NCI-H146 (cell line): ENCODE measurements around the gene SLC5A9.
"Not testable (repeated sequence)": the region's sequence is repeated elsewhere in the genome, so short reads cannot be mapped to it uniquely, and the experiment has no call there.

Experiments
- DNase-seq: peaks from one replicate; lab custom pipeline; 2025; lab: John Stamatoyannopoulos, UW

SLC5A9 gene

GRCh38 chr1:48214366-48214765 lies 8.2 kb upstream of the SLC5A9 start:
- not testable (repeated sequence) for DNase-seq

- no peak for DNase-seq
Measured at GRCh38 chr1:48214820-48215219, 7.7 kb upstream of the SLC5A9 start.

- no peak for DNase-seq
Measured at GRCh38 chr1:48215222-48215621, 7.3 kb upstream of the SLC5A9 start.

- no peak for DNase-seq
Measured at GRCh38 chr1:48215889-48216288, 6.6 kb upstream of the SLC5A9 start.

GRCh38 chr1:48216313-48216712 lies 6.2 kb upstream of the SLC5A9 start:
- DNase-seq: no peak

- no peak for DNase-seq
Measured at GRCh38 chr1:48216941-48217340, 5.6 kb upstream of the SLC5A9 start.

- DNase-seq: no peak
Measured at GRCh38 chr1:48217856-48218255, 4.7 kb upstream of the SLC5A9 start.

GRCh38 chr1:48219803-48220202 lies 2.7 kb upstream of the SLC5A9 start:
- no peak for DNase-seq

GRCh38 chr1:48221122-48221521 lies 1.4 kb upstream of the SLC5A9 start:
- DNase-seq: no peak

- no peak for DNase-seq
Measured at GRCh38 chr1:48221657-48222056, 859 bp upstream of the SLC5A9 start.

GRCh38 chr1:48223366-48224240 lies 1.1 kb downstream of the SLC5A9 start:
- DNase-seq: no peak

- no peak for DNase-seq
Measured at GRCh38 chr1:48224791-48225190, 2.3 kb downstream of the SLC5A9 start.

- DNase-seq: no peak
Measured at GRCh38 chr1:48225579-48225978, 3.1 kb downstream of the SLC5A9 start.

- no peak for DNase-seq
Measured at GRCh38 chr1:48227165-48228013, 4.9 kb downstream of the SLC5A9 start.

- no peak for DNase-seq
Measured at GRCh38 chr1:48228156-48228555, 5.6 kb downstream of the SLC5A9 start.

GRCh38 chr1:48229317-48229716 lies 6.8 kb downstream of the SLC5A9 start:
- no peak for DNase-seq

- DNase-seq: no peak
Measured at GRCh38 chr1:48230236-48230635, 7.7 kb downstream of the SLC5A9 start.

- DNase-seq: no peak
Measured at GRCh38 chr1:48232722-48233121, 10.2 kb downstream of the SLC5A9 start.

GRCh38 chr1:48233666-48234485 lies 11.4 kb downstream of the SLC5A9 start:
- no peak for DNase-seq

- no peak for DNase-seq
Measured at GRCh38 chr1:48235652-48236051, 13.1 kb downstream of the SLC5A9 start.

GRCh38 chr1:48236716-48237470 lies 14.4 kb downstream of the SLC5A9 start:
- no peak for DNase-seq
